HG02759 (cell line): Measurements from ENCODE around the gene PDZRN4.

ENCODE experiments used
- ATAC-seq: cut with Tn5 transposase; IDR thresholded peaks from one replicate; pipeline ENCODE4 v1.9.1; 2021; ENCODE audit warnings: mild to moderate bottlenecking, moderate library complexity; ENCODE audit not compliant: unreplicated experiment

Gene PDZRN4

GRCh38 chr12:41443690-41444089 is 255.6 kb downstream of the PDZRN4 start:
- ATAC-seq: no peak

- no peak for ATAC-seq
These were observed 264.8 kb downstream of the PDZRN4 start for GRCh38 chr12:41452838-41453407.

GRCh38 chr12:41453409-41453808 is 265.3 kb downstream of the PDZRN4 start:
- ATAC-seq: no peak

GRCh38 chr12:41459111-41459905 is 271.2 kb downstream of the PDZRN4 start:
- ATAC-seq: no peak

GRCh38 chr12:41459906-41460214 is 271.7 kb downstream of the PDZRN4 start:
- no peak for ATAC-seq

- ATAC-seq: no peak
These were observed 272.8 kb downstream of the PDZRN4 start for GRCh38 chr12:41460906-41461305.

- ATAC-seq: no peak
These were observed 274.2 kb downstream of the PDZRN4 start for GRCh38 chr12:41462312-41462711.

- ATAC-seq: no peak
These were observed 277.4 kb downstream of the PDZRN4 start for GRCh38 chr12:41465526-41465925.

- ATAC-seq: no peak
These were observed 278.2 kb downstream of the PDZRN4 start for GRCh38 chr12:41466300-41466699.

GRCh38 chr12:41466802-41467201 is 278.7 kb downstream of the PDZRN4 start:
- ATAC-seq: no peak

- no peak for ATAC-seq
These were observed 279.6 kb downstream of the PDZRN4 start for GRCh38 chr12:41467591-41468325.

GRCh38 chr12:41468341-41468740 is 280.2 kb downstream of the PDZRN4 start:
- ATAC-seq: no peak

- no peak for ATAC-seq
These were observed 280.6 kb downstream of the PDZRN4 start for GRCh38 chr12:41468756-41469155.

GRCh38 chr12:41473441-41473840 is 285.3 kb downstream of the PDZRN4 start:
- ATAC-seq: no peak

- no peak for ATAC-seq
These were observed 285.9 kb downstream of the PDZRN4 start for GRCh38 chr12:41474001-41474400.

- ATAC-seq: no peak
These were observed 288.6 kb downstream of the PDZRN4 start for GRCh38 chr12:41476499-41477439.

GRCh38 chr12:41479426-41479825 is 291.3 kb downstream of the PDZRN4 start:
- ATAC-seq: no peak

- ATAC-seq: peak; percentile 54
These were observed 297.1 kb downstream of the PDZRN4 start for GRCh38 chr12:41485203-41485602.

GRCh38 chr12:41486718-41487117 is 298.6 kb downstream of the PDZRN4 start:
- no peak for ATAC-seq

GRCh38 chr12:41496009-41496408 is 307.9 kb downstream of the PDZRN4 start:
- no peak for ATAC-seq

GRCh38 chr12:41497409-41497808 is 309.3 kb downstream of the PDZRN4 start:
- ATAC-seq: no peak
